GM12864 (cell line): Measurements from ENCODE around the gene TBL3.
"Not testable (repeated sequence)": the region's sequence is repeated elsewhere in the genome, so short reads cannot be mapped to it uniquely, and the experiment has no call there.

ENCODE experiments used
- DNase-seq: peaks from one replicate; pipeline ENCODE4 v3.0.0-alpha.2; 2011; ENCODE audit warnings: low read depth
- H3K4me3 ChIP-seq: 2 replicates; pipeline ENCODE4 v1.5.1; 2011; ENCODE audit warnings: mild to moderate bottlenecking, low read depth, low read length, control low read depth
- CTCF ChIP-seq: IDR thresholded peaks from 2 replicates; pipeline ENCODE4 v1.5.1; 2011; ENCODE audit warnings: low read depth, mild to moderate bottlenecking, moderate library complexity, low read length, control low read depth, inconsistent platforms; ENCODE audit errors: missing control alignments

The TBL3 gene

GRCh38 chr16:1961651-1962067 lies 10.2 kb upstream of the TBL3 start:
- DNase-seq, result no peak
- peak overlapping the region; percentile 35 for H3K4me3 ChIP-seq
- TF ChIP-seq CTCF, result no peak

DNA sequence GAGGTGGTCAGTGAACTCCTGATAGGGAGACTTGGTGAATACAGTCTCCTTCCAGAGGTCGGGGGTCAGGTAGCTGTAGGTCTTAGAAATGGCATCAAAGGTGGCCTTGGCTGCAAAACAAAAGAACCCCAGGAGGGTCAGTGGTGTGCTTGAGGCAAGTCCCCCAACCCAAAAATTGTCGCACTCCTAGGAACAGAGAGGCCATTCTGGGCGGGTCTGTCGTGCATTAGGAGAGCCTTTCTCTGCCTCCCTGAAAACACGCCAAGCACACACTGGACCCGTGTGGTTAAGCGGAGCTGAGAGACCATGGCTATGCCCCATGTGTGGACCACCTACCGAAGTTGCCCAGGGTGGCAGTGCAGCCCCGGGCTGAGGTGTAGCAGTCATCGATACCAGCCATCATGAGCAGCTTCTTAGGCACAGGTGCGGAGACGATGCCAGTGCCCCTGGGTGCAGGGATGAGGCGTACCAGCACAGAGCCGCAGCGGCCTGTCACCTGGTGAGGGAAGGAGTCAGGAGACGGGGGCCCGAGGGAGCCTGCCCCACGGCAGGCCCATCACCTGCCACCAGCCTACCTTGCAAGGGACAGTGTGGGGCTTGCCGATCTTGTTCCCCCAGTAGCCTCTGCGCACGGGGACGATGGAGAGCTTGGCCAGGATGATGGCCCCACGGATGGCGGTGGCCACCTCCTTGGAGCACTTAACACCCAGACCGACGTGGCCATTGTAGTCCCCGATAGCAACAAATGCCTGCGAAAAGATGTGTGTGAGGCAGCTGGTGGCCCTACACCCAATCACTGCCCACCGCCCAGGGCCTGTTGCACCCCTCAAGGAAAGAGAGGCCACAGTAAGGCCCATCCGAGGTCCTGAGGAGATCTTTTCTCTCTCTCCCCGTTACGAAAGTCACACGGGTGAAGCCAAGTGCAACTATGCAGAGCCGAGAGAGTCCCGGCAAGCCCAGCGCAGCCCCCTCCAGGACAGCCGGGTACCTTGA lies 9.4 kb upstream of the TBL3 start:
- DNase-seq, result not testable (repeated sequence)

GRCh38 chr16:1963806-1964505 lies 7.9 kb upstream of the TBL3 start:
- no peak for DNase-seq
- peak; percentile 27 for TF ChIP-seq CTCF
- peak overlapping the region; percentile 72 for H3K4me3 ChIP-seq

More for the DNA sequence above, 9.4 kb upstream of the TBL3 start:
- peak overlapping the region; percentile 72 for H3K4me3 ChIP-seq

GRCh38 chr16:1964506-1965395 lies 7.1 kb upstream of the TBL3 start, which contains the start of gene RPS2:
TSS of gene RPS2 (minus strand) at chr16:1964826. CDS start at chr16:1964625, 201 bp downstream.
- no peak for TF ChIP-seq CTCF
- DNase-seq, result peak; percentile 95
- H3K4me3 ChIP-seq, result peak within 1 kb of the TSS; percentile 72

DNA sequence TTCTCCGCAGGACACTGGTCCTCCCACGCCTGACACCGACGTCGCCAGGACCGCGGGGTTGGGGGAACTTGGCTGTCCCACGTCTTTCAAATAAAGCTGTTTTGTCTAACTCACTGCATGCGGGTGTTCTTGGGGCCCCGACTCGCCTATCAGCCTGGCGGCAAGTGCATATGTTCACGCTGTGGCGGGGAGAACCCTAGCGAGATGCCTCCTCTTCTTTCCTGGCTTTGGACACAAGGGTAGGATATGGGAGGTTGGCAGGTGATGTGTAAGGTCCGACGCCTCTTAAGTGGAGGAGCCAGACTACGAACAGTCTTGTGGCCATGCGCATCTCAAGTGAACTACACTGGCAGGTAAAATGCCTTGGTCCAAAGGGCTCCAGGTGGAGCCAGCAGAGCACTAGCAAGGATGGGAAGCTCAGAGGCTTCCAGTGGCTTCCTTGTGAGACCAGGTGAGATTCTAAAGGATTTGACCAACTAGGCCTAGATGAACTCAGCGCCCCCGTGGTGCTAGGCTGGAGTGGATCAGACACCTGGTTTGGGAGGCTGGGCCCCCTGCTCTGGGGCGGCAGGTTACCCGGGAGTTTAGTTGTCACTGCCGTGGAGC lies 6.4 kb upstream of the TBL3 start:
- H3K4me3 ChIP-seq, result peak overlapping the region; percentile 72
- no peak for TF ChIP-seq CTCF
- DNase-seq, result no peak

GRCh38 chr16:1966460-1966859 lies 5.4 kb upstream of the TBL3 start, which contains the start of gene RNF151:
TSS of gene RNF151 (plus strand) at chr16:1966856. CDS start at chr16:1966882, 26 bp downstream.
- peak within 1 kb of the TSS; percentile 72 for H3K4me3 ChIP-seq
- no peak for DNase-seq
- TF ChIP-seq CTCF, result no peak
